ENCODE results near the gene TRIP13. TPM values are rescaled to one million over a fixed set of nuclear protein-coding genes. Genes with fewer than 3 reads are reported as not detected.
"Not testable (repeated sequence)": the region's sequence is repeated elsewhere in the genome, so short reads cannot be mapped to it uniquely, and the experiment has no call there.

The TRIP13 gene
- polyA plus RNA-seq, 1 donor, result 7.8 TPM

DNA sequence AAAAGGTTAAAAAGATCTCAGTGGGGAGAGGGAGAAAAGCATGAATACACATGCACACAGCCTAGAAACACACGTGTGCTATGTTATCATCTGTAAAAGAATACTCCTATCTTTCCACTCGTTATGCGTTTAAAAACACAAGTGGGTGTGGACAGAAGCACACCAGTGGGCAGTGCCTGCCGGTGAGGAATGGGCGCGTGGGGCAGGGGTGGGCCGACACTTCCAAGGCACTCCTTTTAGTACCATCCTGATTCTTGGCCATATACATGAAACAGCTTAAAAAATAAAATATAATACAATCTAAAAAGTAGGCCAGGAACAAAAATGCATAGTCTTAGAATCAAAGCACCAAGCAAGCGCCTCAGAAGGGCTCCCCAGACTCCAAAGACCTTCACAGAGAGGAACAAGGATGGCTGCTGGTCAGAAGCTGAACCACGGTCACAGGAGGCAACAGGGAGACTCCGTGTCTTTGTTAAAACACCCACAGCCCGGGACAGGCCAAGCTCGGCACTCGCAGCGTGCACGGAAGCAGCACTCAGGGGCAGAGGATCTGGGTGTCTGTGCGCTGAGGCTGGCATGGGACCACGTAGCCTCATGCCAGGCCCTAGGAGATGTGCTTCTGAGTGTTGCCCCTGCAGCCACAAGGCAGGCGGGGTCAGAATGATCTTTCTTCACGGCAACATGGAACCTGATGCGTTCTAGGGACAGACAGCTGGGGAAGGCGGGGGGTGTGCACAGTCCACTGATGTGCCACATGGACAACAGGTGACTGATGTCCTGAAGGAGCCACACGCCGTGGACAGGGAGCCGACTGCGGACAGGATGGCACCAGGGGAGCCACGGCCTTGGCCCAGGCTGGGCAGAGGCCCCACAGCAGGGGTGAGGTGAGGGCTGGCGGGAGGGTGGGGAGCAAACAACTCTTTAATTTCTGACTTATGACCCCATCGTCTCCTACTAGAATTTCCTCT lies 16.0 kb upstream of the TRIP13 start:
- DNase-seq, result no peak

DNA sequence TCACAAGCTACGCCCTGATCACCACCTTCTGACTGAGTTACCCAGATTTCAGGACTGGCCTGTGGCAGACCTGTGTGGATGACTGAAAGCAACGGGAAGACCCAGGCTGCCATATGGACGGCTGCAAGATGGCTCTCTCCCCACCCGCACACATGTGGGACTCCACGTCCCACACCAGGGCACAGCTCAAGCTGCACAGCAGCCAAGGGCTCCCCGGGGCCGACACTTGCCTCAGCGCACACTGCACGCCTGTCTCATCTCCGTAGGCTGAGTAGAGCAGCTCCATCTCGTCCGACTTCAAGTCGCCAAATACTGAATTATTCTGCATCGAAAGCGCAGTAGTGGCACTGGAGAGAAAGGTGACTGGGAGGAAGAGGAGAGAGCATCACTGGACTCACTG lies 14.6 kb upstream of the TRIP13 start:
- no peak for DNase-seq

GRCh38 chr5:878677-879076 lies 14.0 kb upstream of the TRIP13 start:
- not testable (repeated sequence) for DNase-seq

DNA sequence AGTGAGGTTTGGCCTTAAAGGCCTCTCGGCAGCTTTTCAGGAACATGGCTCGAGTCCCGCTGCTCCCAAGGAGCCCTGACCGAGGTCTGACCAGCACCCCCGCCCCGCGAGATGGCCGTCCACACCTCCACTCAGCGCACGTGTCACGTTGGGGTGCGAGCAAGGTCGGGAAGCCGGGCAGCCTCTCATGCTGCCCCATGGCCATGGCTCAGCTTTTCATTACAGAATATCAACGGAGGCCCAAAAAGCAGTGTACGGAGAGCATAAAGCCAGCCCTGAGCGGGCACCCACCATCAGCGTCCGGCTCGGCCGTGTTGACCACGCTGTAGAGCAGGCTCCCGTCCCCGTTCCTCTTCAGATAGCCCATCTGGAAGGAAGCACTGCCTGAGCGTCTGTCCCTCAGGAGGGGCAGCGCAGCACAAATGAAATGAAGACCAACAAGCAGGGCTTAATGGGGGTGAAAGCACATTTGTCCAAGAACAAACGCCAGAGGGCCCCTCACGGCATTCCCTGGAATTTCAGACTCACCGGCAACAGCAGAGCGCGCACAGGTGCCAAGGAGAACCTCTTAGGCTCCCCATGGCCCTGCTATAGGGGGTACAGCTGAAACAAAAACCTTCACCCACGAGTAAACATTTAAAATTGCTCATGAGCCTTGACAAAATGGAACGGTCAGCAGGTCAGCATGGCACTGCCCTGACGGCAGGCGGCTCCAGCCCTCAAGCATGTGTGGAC lies 11.7 kb upstream of the TRIP13 start:
- DNase-seq, result no peak

DNA sequence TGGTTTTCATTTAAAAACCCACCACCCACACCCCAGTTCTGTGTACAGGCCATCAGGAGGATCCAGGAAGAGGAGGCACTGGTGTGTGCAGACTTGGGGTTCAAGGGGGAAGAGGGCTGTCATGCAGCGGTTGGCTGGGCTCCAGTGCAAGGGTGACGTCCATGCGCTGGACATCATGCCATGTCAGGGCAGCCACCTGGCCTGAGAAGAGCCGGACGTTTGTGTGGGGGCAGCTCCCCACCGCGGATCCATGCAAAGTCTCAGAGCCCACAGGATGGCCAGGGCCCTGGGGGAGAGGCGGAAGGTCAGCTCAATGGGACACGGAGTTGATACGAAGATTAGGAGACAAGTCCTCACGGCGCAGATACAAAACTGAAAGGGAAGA lies 11.1 kb upstream of the TRIP13 start:
- DNase-seq, result no peak

GRCh38 chr5:882253-883183 lies 10.2 kb upstream of the TRIP13 start:
- DNase-seq, result no peak

GRCh38 chr5:883475-884181 lies 9.1 kb upstream of the TRIP13 start:
- no peak for DNase-seq

DNA sequence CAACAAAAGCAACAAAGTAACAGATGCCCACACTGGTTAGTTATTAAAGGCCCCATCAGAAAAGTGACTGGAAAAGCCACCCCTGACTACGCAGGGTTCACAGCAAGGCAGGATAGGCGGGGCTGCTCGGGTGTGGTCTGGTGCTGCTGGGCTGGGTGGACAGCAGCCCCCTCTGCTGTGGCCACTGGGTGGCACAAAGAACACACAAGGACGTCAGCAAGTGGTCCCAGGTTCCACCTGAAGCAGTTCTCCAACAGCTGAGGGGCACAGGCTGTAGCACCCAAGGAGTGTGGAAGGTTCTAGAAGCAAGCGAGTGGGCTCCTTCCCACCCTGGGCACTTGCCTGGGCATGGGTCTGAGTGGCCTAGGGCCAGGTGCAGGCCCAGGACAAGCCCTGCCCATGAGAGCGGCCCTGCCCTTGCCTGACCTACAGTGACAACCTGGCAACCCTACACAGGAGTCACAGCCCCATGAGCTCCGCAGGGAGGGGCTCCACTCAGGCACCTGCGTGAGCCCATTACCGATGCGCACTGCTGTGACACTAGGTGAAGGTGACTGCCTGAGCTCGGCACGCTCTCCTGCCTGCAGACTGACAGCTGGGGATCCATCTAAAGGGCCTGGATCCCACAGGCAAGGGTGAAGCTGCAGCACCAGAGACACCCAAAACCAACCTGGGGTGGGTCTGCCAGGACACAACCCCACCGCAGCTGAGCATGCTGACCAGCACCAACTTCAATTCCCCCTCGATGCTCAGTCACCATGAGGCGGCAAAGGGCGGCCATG lies 8.1 kb upstream of the TRIP13 start:
- DNase-seq, result no peak

GRCh38 chr5:885127-885442 lies 7.6 kb upstream of the TRIP13 start:
- no peak for DNase-seq

DNA sequence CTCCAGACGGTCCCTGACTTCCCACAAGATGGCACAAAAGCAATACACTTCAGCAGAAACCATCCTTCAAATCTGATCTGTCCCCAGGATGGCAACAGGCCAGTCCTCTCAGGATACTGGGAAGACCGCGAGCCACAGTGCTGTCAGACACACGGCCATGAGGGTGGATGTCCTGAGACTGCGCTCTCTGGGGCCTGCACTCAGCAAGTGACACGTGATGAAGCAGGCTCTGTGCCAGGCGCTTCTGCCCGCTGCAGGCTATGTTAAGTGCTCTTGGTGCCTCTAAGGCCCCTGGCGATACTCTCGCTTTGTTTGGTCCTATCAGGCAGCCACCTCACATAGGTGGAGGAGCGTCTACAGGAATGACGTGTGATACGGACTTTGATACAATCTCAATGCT lies 7.2 kb upstream of the TRIP13 start:
- no peak for DNase-seq

- no peak for DNase-seq
These were observed 6.6 kb upstream of the TRIP13 start for GRCh38 chr5:886036-886435.

GRCh38 chr5:886716-887325 lies 5.9 kb upstream of the TRIP13 start:
- DNase-seq, result no peak

DNA sequence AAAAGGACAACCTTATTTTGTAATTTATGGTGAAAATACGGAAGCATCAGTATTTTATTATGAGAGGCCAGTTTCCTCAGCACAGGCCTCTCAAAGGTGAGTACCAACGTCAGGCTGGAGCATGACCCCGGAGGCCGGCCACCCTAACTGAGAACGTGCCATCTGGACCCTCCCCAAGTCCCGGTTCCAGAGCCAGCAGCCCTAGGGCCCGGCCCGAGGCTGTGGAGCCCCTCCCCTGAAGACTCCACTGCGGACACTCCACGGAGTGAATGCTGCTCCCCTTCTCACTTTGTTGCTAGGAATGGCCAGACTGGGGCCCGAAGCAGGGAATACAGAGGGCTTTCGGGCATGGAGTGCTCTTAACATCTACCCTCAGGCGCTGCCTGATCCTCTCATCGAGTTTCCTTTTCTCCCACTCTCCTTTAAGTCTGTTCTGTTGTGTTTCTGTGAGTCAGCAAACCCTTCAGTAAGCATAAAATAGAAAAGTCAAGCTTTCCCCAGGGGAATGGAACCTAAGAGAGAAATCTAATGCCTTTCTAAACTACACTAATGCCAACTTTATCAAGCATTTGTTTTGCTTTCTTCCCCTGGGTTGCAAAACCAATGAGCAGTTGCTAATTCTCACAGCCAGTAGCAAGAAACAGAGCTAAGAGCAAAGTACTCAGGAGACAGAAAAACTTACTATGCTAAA lies 4.6 kb upstream of the TRIP13 start:
- DNase-seq, result no peak

- no peak for DNase-seq
These were observed 4.0 kb upstream of the TRIP13 start for GRCh38 chr5:888638-889035.

- no peak for DNase-seq
These were observed 3.5 kb upstream of the TRIP13 start for GRCh38 chr5:889075-889710.

- no peak for DNase-seq
These were observed 1.4 kb upstream of the TRIP13 start for GRCh38 chr5:891117-891836.

DNA sequence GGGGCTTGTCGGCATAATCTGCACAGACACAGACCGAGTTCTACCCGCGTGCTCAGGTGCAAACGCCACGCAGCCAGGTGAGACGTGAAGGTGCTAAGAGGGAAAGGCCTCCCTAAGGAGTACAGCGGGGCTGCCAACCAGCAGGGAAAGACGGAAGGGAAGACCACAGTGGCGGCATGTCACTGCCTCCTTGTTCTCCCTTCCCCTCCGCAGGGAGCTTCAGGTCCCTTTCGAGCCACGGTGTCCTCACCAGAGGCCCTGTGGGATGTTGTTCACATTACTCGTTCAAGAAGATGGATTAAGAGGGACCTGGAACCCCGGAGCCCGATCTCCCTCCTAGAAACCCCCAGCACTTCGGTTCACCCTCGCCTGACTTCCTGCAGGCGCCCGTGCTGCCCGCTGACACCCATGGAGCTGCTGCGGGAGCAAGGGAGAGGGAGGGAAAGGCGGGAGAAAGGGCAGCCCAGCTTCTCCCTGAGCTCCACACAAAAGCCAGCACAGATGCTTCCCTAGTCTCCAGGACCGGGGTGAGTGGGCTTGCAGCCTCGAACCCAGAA lies 769 bp upstream of the TRIP13 start:
- DNase-seq, result no peak

DNA sequence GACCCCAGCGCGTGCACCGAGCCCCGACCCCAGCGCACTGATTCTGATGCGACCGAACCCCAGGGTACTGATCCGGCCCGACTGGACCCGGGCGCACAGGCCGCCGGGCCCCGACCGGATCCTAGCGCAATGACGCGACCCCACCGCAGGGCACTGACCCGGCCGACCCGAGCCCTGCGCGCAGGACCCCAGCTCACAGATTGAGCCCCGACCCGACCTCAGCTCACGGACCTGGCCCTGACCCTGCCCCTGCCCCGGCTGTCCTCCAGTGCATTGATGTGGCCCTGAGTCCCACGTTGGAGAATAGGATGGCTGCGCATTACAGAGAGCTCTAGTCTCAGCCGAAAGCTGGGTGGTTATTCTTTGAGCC lies 438 bp downstream of the TRIP13 start:
- DNase-seq, result no peak

- DNase-seq, result no peak
These were observed 1.0 kb downstream of the TRIP13 start for GRCh38 chr5:893711-894110.
